ENCODE results near the gene CNDP2.

- TF ChIP-seq CTCF (IDR thresholded peaks at IDR 0.05) (no peak), EZH2 (IDR thresholded peaks at IDR 0.05; ENCODE audit: borderline replicate concordance, insufficient read depth, low read depth, low read length, poor library complexity, severe bottlenecking) (no peak)
Measured at GRCh38 chr18:74540652-74541421, 44.7 kb downstream of the CNDP2 start.

Measured in B cell (primary cell).